Measurements from ENCODE around the gene SMIM27.

SMIM27 gene

DNA sequence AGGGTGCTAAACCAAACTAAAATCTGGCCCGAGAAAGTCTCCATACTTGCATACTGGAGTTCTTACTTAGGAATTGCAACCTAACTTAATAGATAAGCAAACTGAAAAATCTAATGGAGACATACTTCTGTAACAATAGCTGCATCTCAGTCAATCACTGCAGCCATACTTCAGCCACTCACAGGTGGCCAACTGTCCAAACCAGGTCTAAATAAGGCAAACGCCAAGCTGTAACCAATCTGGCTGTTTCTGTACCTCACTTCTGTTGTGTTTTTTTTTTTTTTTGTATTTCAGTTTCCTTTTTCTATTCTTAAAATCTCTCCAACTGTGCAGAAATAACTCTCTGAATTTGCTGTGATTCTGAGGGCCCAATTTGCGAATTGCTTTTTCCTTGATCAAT is 25.2 kb downstream of the SMIM27 start:
- no peak for DNase-seq
- no peak for TF ChIP-seq EZH2 (IDR thresholded peaks at IDR 0.05; ENCODE audit: borderline replicate concordance, low read depth, low read length, severe bottlenecking)
- TF ChIP-seq, protein P1, sequence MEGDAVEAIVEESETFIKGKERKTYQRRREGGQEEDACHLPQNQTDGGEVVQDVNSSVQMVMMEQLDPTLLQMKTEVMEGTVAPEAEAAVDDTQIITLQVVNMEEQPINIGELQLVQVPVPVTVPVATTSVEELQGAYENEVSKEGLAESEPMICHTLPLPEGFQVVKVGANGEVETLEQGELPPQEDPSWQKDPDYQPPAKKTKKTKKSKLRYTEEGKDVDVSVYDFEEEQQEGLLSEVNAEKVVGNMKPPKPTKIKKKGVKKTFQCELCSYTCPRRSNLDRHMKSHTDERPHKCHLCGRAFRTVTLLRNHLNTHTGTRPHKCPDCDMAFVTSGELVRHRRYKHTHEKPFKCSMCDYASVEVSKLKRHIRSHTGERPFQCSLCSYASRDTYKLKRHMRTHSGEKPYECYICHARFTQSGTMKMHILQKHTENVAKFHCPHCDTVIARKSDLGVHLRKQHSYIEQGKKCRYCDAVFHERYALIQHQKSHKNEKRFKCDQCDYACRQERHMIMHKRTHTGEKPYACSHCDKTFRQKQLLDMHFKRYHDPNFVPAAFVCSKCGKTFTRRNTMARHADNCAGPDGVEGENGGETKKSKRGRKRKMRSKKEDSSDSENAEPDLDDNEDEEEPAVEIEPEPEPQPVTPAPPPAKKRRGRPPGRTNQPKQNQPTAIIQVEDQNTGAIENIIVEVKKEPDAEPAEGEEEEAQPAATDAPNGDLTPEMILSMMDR (IDR thresholded peaks at IDR 0.05; ENCODE audit: borderline replicate concordance, extremely low read depth, low read length, poor library complexity, severe bottlenecking) = no peak
- Histone ChIP-seq H3K9ac (ENCODE audit: low read depth, low read length) (no peak overlapping the region), H3K79me2 (ENCODE audit: insufficient read depth, low read length) (peaks cover 13% of the 10 kb centered on the region), H2AFZ (ENCODE audit: low read depth, low read length) (no peak overlapping the region), H3K27ac (ENCODE audit: low read length) (no peak overlapping the region), H4K20me1 (ENCODE audit: insufficient read depth, low read length) (no peaks in the 10 kb centered on the region), H3K4me1 (ENCODE audit: insufficient read depth, low read length) (peaks cover 8% of the 10 kb centered on the region; the same call in 1 of the 2 replicates), H3K4me2 (ENCODE audit: insufficient read depth, low read length) (no peak overlapping the region), H3K9me3 (ENCODE audit: insufficient read depth, low read length, severe bottlenecking) (no peaks in the 10 kb centered on the region), H3K36me3 (ENCODE audit: insufficient read depth, low read length) (no peaks in the 10 kb centered on the region; the same call in 1 of the 2 replicates), H3K4me3 (ENCODE audit: low read depth in 1 of 2, low read length in 2 of 2) (no peak overlapping the region), H3K27me3 (ENCODE audit: insufficient read depth, low read length, poor library complexity) (peaks cover 3% of the 10 kb centered on the region)
- no peak for ATAC-seq (ENCODE audit: insufficient read depth, low read depth)

DNA sequence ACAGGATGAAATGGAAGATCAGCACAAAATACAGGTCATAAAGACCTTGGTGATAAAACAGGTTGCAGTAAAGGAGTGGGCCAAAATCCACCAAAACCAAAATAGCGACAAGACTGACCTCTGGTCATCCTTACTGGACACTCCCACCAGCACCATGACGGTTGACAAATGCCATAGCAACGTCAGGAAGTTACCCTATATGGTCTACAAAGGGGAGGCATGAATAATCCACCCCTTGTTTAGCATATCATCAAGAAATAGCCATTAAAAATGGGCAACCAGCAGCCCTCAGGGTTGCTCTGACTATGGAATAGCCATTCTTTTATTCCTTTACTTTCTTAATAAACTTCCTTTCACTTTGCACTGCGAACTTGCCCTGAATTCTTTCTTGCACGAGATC is 26.8 kb downstream of the SMIM27 start:
- Histone ChIP-seq H3K4me2 (ENCODE audit: insufficient read depth, low read length) (no peak overlapping the region), H2AFZ (ENCODE audit: low read depth, low read length) (no peak overlapping the region), H3K36me3 (ENCODE audit: insufficient read depth, low read length) (no peaks in the 10 kb centered on the region), H3K79me2 (ENCODE audit: insufficient read depth, low read length) (no peaks in the 10 kb centered on the region), H3K27ac (ENCODE audit: low read length) (no peak overlapping the region), H3K27me3 (ENCODE audit: insufficient read depth, low read length, poor library complexity) (peaks cover 3% of the 10 kb centered on the region), H4K20me1 (ENCODE audit: insufficient read depth, low read length) (no peaks in the 10 kb centered on the region), H3K4me3 (ENCODE audit: low read depth in 1 of 2, low read length in 2 of 2) (no peak overlapping the region), H3K9ac (ENCODE audit: low read depth, low read length) (no peak overlapping the region), H3K4me1 (ENCODE audit: insufficient read depth, low read length) (peaks cover under 1% of the 10 kb centered on the region; the same call in 1 of the 2 replicates), H3K9me3 (ENCODE audit: insufficient read depth, low read length, severe bottlenecking) (no peaks in the 10 kb centered on the region)
- DNase-seq = no peak
- TF ChIP-seq EZH2 (IDR thresholded peaks at IDR 0.05; ENCODE audit: borderline replicate concordance, low read depth, low read length, severe bottlenecking) = no peak
- TF ChIP-seq, protein P1 (IDR thresholded peaks at IDR 0.05; ENCODE audit: borderline replicate concordance, extremely low read depth, low read length, poor library complexity, severe bottlenecking) = no peak
- no peak for ATAC-seq (ENCODE audit: insufficient read depth, low read depth)

DNA sequence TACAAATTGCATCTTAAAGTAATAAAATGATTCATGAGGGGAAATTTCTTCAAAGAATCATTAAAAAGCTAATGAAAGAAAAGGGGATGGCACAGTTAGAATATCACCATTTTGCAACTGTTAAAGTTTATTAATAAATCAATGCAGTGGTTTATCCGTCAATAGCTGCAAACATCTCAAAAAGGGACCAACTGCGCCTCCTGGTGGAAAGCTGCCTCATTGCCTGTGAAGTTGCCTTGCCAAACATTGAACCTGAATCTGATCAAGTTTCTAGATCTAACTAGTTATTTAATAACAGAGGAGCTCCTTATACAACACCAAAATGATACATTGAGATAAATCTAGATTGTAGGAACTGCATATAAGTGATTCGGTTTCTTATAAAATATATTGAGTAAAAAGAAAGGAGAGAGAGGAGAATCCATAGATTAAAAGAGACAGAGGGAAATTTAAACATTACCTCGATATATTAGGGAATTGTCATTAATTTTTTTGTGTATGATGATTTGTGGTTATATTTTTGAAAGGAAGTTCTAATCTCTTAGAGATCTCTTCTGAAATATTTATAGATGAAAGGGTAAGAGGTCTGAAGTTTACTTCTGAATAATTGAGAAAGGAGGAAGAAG is 27.7 kb downstream of the SMIM27 start:
- Histone ChIP-seq H3K36me3 (ENCODE audit: insufficient read depth, low read length) (no peaks in the 10 kb centered on the region), H4K20me1 (ENCODE audit: insufficient read depth, low read length) (no peaks in the 10 kb centered on the region), H3K4me3 (ENCODE audit: low read depth in 1 of 2, low read length in 2 of 2) (no peak overlapping the region), H3K9ac (ENCODE audit: low read depth, low read length) (no peak overlapping the region), H3K79me2 (ENCODE audit: insufficient read depth, low read length) (no peaks in the 10 kb centered on the region), H3K9me3 (ENCODE audit: insufficient read depth, low read length, severe bottlenecking) (no peaks in the 10 kb centered on the region), H3K27me3 (ENCODE audit: insufficient read depth, low read length, poor library complexity) (peaks cover 3% of the 10 kb centered on the region), H3K4me2 (ENCODE audit: insufficient read depth, low read length) (no peak overlapping the region), H3K27ac (ENCODE audit: low read length) (no peak overlapping the region), H3K4me1 (ENCODE audit: insufficient read depth, low read length) (no peaks in the 10 kb centered on the region), H2AFZ (ENCODE audit: low read depth, low read length) (no peak overlapping the region)
- ATAC-seq (ENCODE audit: insufficient read depth, low read depth) (peak; percentile 70; the same call in 1 of the 3 replicates), DNase-seq (peak; percentile 67)
- TF ChIP-seq, protein P1 (IDR thresholded peaks at IDR 0.05; ENCODE audit: borderline replicate concordance, extremely low read depth, low read length, poor library complexity, severe bottlenecking) = peak; percentile 94
- no peak for TF ChIP-seq EZH2 (IDR thresholded peaks at IDR 0.05; ENCODE audit: borderline replicate concordance, low read depth, low read length, severe bottlenecking)
